HepG2 (cell line): Measurements from ENCODE around the gene TGFA. TPM values are rescaled to one million over a fixed set of nuclear protein-coding genes. Genes with fewer than 3 reads are reported as not detected.

ENCODE experiments used
- FOXC1 ChIP-seq: sonication (generic); formaldehyde crosslinking; IDR thresholded peaks from 2 replicates; pipeline ENCODE4 v1.8.0; 2022; ENCODE audit warnings: mild to moderate bottlenecking, missing genetic modification reagents, borderline replicate concordance
- HES4 ChIP-seq: sonication (generic); formaldehyde crosslinking; IDR thresholded peaks from 2 replicates; pipeline ENCODE4 v1.9.0; 2021; ENCODE audit warnings: mild to moderate bottlenecking, missing genetic modification reagents, borderline replicate concordance
- KMT2A ChIP-seq: sonication (generic); formaldehyde crosslinking; IDR thresholded peaks from 2 replicates; pipeline ENCODE4 v1.4.0; 2020; ENCODE audit warnings: missing genetic modification reagents
- KMT2B ChIP-seq: IDR thresholded peaks from 2 replicates; pipeline ENCODE4 v1.6.1; 2016; ENCODE audit warnings: missing genetic modification reagents, missing compliant biosample characterization
- NR2C2 ChIP-seq: sonication (generic); formaldehyde crosslinking; IDR thresholded peaks from 2 replicates; pipeline ENCODE4 v1.4.0; 2020; ENCODE audit warnings: missing genetic modification reagents, mild to moderate bottlenecking, moderate library complexity, borderline replicate concordance
- RCOR2 ChIP-seq: IDR thresholded peaks from 2 replicates; pipeline ENCODE4 v1.6.1; 2016; ENCODE audit warnings: missing biosample characterization, missing genetic modification reagents
- ZBTB42 ChIP-seq: sonication (generic); formaldehyde crosslinking; IDR thresholded peaks from 2 replicates; pipeline ENCODE4 v1.5.0; 2020; ENCODE audit warnings: mild to moderate bottlenecking, missing genetic modification reagents
- ZNF446 ChIP-seq: sonication (generic); formaldehyde crosslinking; IDR thresholded peaks from 2 replicates; pipeline ENCODE4 v1.5.0; 2020; ENCODE audit warnings: mild to moderate bottlenecking, missing genetic modification reagents
- ZNF501 ChIP-seq: sonication (generic); formaldehyde crosslinking; IDR thresholded peaks from 2 replicates; pipeline ENCODE4 v1.5.1; 2020; ENCODE audit warnings: mild to moderate bottlenecking, moderate library complexity, missing genetic modification reagents
- ZNF782 ChIP-seq: sonication (generic); formaldehyde crosslinking; IDR thresholded peaks from 2 replicates; pipeline ENCODE4 v1.4.0; 2020; ENCODE audit warnings: missing genetic modification reagents, mild to moderate bottlenecking, borderline replicate concordance
- polyA plus RNA-seq, 8 experiments: library from polyadenylated mRNA; depleted of rRNA in 3 of 8; stranded (reverse) in 7 of 8; unstranded in 1 of 8; fragments of >200 nt; fragmentation: Illumina TruSeq in 4 of 8; extraction: Trizol in 4 of 8; gene quantifications; 2 replicates each; pipeline versions ENCODE4 v1.2.1 to v1.2.3, GENCODE V29; 2011 to 2016; ENCODE audit warnings: low read depth in 4 of 8, missing spikeins in 1 of 8, mixed read lengths in 1 of 8; ENCODE audit not compliant: insufficient read depth in 1 of 8
- total RNA-seq, 5 experiments: library from RNA; depleted of rRNA; stranded (reverse); fragments of >200 nt; fragmentation: Illumina TruSeq; extraction: Trizol; gene quantifications; 2 replicates each; pipeline ENCODE4 v1.2.3, GENCODE V29; 2016; ENCODE audit warnings: low read depth in 1 of 5
- TF ChIP-seq, protein P1 (sequence below): sonication (generic); formaldehyde crosslinking; IDR thresholded peaks from 2 replicates; pipeline ENCODE4 v1.4.0; 2020; ENCODE audit warnings: missing genetic modification reagents, borderline replicate concordance
- TF ChIP-seq, protein P2 (sequence below): sonication (generic); formaldehyde crosslinking; IDR thresholded peaks from 2 replicates; pipeline ENCODE4 v1.4.0; 2020; ENCODE audit warnings: missing genetic modification reagents
- TF ChIP-seq, protein P3 (sequence below): IDR thresholded peaks from 2 replicates; pipeline ENCODE4 v1.6.1; 2016
- TF ChIP-seq, protein P4 (sequence below): sonication (generic); formaldehyde crosslinking; IDR thresholded peaks from 2 replicates; pipeline ENCODE4 v1.8.0; 2022; ENCODE audit warnings: mild to moderate bottlenecking, missing genetic modification reagents, moderate library complexity

TGFA gene
- total and polyA plus RNA-seq, 2 of the 13 experiments (the other 11 are each of a cell fraction or from before 2014, with no cell fraction given): 7.8 to 15.3 TPM

DNA sequence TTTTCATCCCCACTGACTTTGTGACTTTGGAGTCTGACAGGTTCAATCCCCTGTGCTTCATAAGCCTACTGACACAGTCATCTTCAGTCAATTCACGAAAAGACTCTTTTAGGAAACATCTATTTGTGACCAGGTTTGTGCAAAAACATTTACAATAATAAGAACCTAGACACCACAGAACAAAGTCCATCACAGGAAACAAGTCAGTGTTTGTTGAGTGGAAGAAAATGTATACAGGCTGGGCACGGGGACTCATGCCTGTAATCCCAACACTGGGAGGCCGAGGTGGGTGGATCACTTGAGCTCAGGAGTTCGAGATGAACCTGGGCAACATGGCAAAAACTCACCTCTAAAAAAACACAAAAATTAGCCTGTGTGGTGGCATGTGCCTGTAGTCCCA, 49.7 kb downstream of the TGFA start (continued):
- TF ChIP-seq RCOR2: peak; percentile 76
- no peak for TF ChIP-seq KMT2A
- TF ChIP-seq FOXC1 (CRISPR knock-in tag): no peak
- TF ChIP-seq ZNF446 (CRISPR knock-in tag): no peak
- TF ChIP-seq ZNF501 (CRISPR knock-in tag): no peak
- TF ChIP-seq, protein P1, sequence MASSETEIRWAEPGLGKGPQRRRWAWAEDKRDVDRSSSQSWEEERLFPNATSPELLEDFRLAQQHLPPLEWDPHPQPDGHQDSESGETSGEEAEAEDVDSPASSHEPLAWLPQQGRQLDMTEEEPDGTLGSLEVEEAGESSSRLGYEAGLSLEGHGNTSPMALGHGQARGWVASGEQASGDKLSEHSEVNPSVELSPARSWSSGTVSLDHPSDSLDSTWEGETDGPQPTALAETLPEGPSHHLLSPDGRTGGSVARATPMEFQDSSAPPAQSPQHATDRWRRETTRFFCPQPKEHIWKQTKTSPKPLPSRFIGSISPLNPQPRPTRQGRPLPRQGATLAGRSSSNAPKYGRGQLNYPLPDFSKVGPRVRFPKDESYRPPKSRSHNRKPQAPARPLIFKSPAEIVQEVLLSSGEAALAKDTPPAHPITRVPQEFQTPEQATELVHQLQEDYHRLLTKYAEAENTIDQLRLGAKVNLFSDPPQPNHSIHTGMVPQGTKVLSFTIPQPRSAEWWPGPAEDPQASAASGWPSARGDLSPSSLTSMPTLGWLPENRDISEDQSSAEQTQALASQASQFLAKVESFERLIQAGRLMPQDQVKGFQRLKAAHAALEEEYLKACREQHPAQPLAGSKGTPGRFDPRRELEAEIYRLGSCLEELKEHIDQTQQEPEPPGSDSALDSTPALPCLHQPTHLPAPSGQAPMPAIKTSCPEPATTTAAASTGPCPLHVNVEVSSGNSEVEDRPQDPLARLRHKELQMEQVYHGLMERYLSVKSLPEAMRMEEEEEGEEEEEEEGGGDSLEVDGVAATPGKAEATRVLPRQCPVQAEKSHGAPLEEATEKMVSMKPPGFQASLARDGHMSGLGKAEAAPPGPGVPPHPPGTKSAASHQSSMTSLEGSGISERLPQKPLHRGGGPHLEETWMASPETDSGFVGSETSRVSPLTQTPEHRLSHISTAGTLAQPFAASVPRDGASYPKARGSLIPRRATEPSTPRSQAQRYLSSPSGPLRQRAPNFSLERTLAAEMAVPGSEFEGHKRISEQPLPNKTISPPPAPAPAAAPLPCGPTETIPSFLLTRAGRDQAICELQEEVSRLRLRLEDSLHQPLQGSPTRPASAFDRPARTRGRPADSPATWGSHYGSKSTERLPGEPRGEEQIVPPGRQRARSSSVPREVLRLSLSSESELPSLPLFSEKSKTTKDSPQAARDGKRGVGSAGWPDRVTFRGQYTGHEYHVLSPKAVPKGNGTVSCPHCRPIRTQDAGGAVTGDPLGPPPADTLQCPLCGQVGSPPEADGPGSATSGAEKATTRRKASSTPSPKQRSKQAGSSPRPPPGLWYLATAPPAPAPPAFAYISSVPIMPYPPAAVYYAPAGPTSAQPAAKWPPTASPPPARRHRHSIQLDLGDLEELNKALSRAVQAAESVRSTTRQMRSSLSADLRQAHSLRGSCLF: no peak
- no peak for TF ChIP-seq ZBTB42 (CRISPR knock-in tag)
- TF ChIP-seq NR2C2 (CRISPR knock-in tag): no peak
- TF ChIP-seq, protein P2, sequence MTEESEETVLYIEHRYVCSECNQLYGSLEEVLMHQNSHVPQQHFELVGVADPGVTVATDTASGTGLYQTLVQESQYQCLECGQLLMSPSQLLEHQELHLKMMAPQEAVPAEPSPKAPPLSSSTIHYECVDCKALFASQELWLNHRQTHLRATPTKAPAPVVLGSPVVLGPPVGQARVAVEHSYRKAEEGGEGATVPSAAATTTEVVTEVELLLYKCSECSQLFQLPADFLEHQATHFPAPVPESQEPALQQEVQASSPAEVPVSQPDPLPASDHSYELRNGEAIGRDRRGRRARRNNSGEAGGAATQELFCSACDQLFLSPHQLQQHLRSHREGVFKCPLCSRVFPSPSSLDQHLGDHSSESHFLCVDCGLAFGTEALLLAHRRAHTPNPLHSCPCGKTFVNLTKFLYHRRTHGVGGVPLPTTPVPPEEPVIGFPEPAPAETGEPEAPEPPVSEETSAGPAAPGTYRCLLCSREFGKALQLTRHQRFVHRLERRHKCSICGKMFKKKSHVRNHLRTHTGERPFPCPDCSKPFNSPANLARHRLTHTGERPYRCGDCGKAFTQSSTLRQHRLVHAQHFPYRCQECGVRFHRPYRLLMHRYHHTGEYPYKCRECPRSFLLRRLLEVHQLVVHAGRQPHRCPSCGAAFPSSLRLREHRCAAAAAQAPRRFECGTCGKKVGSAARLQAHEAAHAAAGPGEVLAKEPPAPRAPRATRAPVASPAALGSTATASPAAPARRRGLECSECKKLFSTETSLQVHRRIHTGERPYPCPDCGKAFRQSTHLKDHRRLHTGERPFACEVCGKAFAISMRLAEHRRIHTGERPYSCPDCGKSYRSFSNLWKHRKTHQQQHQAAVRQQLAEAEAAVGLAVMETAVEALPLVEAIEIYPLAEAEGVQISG (CRISPR knock-in tag): no peak
- no peak for TF ChIP-seq KMT2B
- TF ChIP-seq ZNF782 (CRISPR knock-in tag): no peak
- TF ChIP-seq, protein P3, sequence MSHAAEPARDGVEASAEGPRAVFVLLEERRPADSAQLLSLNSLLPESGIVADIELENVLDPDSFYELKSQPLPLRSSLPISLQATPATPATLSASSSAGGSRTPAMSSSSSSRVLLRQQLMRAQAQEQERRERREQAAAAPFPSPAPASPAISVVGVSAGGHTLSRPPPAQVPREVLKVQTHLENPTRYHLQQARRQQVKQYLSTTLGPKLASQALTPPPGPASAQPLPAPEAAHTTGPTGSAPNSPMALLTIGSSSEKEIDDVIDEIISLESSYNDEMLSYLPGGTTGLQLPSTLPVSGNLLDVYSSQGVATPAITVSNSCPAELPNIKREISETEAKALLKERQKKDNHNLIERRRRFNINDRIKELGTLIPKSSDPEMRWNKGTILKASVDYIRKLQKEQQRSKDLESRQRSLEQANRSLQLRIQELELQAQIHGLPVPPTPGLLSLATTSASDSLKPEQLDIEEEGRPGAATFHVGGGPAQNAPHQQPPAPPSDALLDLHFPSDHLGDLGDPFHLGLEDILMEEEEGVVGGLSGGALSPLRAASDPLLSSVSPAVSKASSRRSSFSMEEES: 0 out of 2 replicates have a peak, but pooled peaks have one; percentile 38
- TF ChIP-seq HES4 (CRISPR knock-in tag): no peak
- TF ChIP-seq, protein P4, sequence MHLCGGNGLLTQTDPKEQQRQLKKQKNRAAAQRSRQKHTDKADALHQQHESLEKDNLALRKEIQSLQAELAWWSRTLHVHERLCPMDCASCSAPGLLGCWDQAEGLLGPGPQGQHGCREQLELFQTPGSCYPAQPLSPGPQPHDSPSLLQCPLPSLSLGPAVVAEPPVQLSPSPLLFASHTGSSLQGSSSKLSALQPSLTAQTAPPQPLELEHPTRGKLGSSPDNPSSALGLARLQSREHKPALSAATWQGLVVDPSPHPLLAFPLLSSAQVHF: no peak
